Activated CD8-positive, alpha-beta memory T cell treated with anti-CD3 and anti-CD28 coated beads for 1 hour (primary cell): ENCODE results near the gene B4GALT1.

Source experiments
- DNase-seq, 2 donors: peaks; one replicate each; pipeline ENCODE4 v3.0.0-alpha.2; 2020; ENCODE audit warnings: low read depth in 1 of 2; ENCODE audit errors: extremely low read depth in 1 of 2

Gene B4GALT1

DNA sequence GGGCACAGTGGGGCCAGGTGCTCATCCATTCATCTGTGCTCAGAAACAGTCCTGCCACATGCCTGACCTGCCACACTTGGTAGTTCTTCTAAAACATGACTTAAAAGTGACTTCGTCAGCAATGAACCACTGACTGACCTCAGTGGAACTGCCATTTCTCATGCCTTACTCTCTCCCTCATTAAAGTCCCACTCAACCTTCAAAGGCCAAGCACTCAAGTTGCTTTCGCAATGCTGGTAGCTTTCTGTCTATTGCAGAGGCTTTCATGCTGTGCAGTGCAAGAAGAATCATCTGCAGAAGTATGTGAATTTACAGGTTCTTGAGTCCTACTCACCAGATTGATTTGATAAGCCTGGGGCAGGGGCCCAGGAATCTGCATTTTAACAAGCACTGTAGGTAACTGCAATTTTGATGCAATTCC lies 23.9 kb downstream of the B4GALT1 start:
- no peak for DNase-seq

DNA sequence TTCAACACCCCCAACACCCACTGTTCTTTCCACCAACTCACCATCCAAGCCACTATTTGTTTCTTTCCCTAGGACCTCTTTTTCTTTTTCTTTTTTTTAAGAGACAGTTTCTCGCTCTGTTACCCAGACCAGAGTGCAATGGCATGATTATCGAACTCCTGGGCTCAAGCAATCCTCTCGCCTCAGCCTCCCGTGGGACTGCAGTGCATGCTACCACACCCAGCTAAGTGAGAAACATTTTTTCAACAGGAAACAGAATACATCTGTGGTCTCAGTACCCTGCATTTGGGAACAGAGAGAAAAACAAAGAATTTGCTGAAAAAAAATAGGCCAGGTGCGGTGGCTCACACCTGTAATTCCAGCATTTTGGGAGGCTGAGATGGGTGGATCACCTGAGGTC lies 24.6 kb downstream of the B4GALT1 start:
- no peak for DNase-seq

- no peak for DNase-seq
These were observed 26.5 kb downstream of the B4GALT1 start for GRCh38 chr9:33140401-33141360.

DNA sequence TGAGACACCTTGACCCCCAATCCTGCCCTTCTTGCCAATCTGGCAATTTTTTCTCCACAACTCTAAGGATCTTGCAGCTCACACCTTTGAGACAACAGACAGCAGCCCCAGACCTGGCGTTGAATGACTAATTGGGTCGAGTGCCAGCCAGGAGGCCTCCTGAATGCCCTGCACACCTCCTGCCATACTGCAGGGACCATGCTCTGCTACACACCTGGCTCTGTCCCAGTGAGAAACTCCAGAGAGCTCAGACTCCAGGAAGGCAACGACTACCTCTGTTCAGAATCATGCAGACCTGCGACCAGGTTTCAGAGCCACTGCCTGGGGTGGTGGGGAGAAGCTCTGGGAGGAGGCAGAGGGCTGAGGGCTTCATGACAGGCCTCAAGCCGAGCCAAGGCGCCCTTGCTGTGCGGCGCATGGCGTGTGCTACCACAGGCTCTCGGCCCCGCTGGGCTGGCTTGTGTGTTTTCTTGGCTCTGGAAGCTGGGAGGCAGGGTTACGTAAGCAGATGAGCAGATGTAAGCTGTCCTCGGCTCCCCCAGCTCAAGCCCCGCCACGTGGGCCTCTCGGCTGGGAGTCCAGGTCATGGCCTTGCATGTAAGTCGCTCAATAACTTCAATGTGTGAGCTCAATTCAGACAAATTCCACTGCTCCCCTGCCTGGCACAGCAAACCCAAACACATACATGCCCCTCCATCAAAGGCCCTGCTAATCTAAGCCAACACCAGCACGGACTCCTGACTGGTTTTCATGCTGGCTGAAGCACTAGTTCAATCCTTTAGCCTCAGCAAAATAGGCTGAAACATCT lies 27.5 kb downstream of the B4GALT1 start:
- DNase-seq = no peak

DNA sequence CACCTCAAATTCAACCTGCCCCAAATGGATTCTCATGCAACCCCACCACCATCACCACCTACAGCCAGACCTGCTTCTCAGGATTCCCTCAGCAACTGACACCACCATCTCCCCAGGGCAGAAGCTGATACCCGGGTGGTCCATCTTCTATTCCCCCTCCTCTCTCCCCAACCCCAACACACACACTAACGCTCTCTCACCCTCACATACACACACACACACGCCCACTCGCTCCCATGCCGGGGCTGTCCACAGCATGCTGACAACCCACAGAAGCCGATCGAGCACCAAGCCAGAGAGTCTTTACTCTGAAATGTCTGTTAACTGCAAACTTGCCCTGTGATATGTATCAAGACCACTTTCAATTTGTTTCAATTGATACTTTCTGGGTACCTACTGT lies 28.4 kb downstream of the B4GALT1 start:
- no peak for DNase-seq

GRCh38 chr9:33137781-33138264 lies 29.3 kb downstream of the B4GALT1 start:
- DNase-seq = no peak

DNA sequence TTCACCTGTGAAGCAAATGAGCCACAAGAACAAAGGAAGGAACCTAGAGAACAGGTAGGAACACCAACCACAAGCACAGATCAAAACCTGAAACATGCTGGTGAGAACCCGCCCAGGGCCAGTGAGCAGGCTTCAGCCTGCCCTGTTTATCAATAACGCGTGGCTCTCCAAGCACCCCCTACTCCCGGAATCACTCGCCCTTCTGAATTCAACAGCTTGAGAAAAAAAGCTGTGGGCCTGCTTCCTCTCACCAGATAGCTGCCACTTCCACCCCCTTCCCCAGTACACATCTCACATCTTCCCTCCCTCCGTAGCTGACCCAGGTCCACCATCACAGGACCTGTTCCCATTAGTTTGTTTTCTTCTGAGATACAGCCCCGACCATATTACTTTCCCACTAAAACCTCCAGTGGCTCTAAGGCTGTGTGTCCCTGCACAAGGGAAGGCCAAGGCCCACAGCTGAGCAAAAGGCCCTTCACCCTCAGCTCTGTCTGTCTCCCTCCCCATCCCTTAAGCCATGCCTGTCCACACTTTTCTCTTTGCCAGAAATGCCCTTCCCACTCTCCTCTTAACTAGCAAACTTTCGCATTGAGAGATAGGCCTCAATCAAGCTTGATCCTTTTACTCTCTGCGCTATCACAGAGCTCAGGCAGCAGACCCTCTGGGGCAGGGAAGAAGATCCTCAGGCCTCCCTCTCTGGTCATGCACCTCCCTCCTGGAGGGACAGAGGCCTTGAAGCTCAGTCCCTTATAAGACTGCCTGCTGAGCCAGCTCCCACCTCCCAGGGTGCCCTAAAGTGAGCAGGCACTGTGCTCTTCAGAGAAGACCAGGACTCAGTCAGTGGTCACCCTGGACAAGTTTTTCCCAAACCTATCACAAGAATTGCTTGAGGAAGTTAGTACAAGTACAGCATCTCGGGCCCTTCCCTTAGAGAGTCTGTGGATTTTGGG lies 30.1 kb downstream of the B4GALT1 start:
- DNase-seq = no peak

DNA sequence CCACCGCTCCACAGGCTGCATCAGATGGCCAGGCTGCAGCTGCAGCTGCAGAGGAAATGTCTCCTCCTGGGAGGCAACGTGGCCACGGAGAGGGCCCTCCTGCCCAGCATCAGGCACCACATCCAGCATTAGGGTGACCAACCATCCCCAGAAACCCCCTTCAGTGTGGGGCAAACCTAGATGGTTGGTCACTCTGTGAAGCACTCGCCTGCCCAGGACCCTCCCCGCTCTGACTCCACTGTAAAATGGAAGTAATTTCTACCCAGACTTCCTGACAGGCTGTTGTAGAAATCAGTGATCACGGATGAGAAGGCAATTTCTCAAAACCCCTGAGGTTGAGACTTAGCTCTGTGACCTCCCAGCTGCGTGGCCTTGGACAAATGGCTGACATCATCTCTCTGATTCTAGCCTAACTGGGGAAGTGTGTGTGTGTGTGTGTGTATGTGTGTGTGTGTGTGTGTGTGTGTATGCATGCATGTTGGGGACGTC lies 31.6 kb downstream of the B4GALT1 start:
- no peak for DNase-seq

DNA sequence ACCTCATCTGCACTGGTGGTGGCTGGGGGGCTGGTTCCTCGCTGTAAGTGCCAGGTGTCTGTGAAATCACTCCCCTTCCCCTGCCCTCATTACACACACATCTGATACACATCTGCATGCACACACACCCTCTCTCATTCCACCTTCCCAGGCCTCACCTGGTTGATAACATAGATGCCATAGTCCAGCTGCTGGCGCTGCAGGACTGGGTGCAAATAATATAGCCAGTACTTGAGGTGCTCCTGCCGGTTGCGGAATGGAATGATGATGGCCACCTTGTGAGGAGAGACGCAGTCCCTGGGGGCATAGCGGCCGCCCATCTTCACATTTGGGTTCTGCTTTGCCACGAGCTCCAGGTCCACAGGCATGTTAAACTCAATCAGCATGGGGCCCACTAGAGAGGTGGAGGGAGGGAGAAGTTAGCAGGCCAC lies 32.1 kb downstream of the B4GALT1 start:
- no peak for DNase-seq

GRCh38 chr9:33133186-33133585 lies 34.0 kb downstream of the B4GALT1 start:
- DNase-seq = no peak

- DNase-seq = no peak
These were observed 35.1 kb downstream of the B4GALT1 start for GRCh38 chr9:33131790-33132772.

GRCh38 chr9:33130961-33131789 lies 36.0 kb downstream of the B4GALT1 start:
- no peak for DNase-seq

- no peak for DNase-seq
These were observed 37.0 kb downstream of the B4GALT1 start for GRCh38 chr9:33129886-33130881.

DNA sequence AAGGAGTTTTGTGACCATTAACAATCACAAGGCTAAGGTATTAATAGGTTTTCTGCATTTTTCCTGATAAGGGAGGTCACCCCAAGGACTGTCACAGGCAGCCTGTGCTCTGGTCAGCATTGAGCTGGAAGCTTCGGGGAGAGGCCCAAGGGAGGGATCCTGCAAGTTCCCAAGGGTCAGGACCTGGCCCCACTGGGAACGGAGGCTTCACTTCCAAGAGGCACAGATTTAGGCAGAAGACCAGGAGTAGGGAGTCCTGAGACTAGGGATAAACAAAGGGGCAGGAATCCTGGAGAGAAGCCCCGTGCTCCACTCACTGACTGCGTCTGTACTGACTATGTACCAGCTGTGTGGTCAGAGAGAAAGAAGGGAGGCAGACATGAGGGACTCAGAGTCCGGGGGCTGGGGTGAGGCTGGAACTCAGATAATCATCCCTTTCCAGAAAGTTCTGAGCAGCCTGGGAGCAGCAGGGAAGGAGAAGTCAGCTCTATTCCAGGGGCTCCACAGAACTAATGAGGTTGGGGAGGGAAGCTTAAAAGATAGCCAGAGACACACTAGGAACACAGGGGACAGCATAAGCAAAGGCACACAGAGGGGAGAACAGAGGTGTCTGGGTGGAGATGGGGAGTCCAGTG lies 37.8 kb downstream of the B4GALT1 start:
- no peak for DNase-seq

DNA sequence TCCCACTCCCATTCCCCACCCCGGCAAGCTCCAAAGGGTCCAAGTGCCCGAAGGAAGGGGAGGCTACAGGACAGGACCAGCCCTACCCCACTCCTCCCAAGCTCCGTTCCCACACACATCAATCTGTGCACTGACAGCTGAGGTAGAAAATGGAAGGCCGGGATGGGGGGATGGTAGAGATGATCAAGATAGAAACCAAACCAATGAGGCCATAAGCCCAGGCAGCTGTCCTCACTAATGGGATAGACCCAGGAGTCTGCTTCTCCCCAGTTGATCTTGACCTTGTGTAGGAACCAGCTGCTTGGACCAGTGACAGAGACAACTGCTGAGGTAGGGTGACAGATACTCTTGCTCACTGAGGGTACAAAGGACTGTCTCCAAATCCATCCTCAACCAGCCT lies 38.6 kb downstream of the B4GALT1 start:
- DNase-seq = no peak

GRCh38 chr9:33127881-33128280 lies 39.3 kb downstream of the B4GALT1 start:
- no peak for DNase-seq
